Skin epidermis (tissue), 12 donors: ENCODE measurements around the gene CTSL.

Experiments used
- H3K27ac ChIP-seq, 21 experiments: fragments of 200-600 bp; sonication (generic) in 11 of 21; one replicate each; pipeline ENCODE4 v1.5.0; 2020; ENCODE audit warnings: mild to moderate bottlenecking in 3 of 21, inconsistent platforms in 2 of 21, moderate library complexity in 2 of 21
- H3K4me3 ChIP-seq, 7 experiments: fragments of 200-600 bp; sonication (generic) in 2 of 7; one replicate each; pipeline ENCODE4 v1.5.0; 2020; ENCODE audit warnings: inconsistent platforms in 2 of 7, mild to moderate bottlenecking in 2 of 7, moderate library complexity in 1 of 7

The CTSL gene

GRCh38 chr9:87725900-87726709 is at the start of gene CTSL:
Gene CTSL (plus strand): TSS chr9:87726119. CDS start chr9:87727604, 1,485 bp downstream.
- Histone ChIP-seq H3K4me3 (peak within 1 kb of the TSS; percentile 57 to 79 (median 60)), H3K27ac (peak within 1 kb of the TSS; percentile 73 to 96 (median 87))

- Histone ChIP-seq H3K4me3 (no peak overlapping the region), H3K27ac (no peak overlapping the region)
Observed at GRCh38 chr9:87676976-87677775, 48.7 kb upstream of the CTSL start.

GRCh38 chr9:87677776-87678587 is 47.9 kb upstream of the CTSL start:
- Histone ChIP-seq H3K27ac (no peak overlapping the region), H3K4me3 (no peak overlapping the region)

DNA sequence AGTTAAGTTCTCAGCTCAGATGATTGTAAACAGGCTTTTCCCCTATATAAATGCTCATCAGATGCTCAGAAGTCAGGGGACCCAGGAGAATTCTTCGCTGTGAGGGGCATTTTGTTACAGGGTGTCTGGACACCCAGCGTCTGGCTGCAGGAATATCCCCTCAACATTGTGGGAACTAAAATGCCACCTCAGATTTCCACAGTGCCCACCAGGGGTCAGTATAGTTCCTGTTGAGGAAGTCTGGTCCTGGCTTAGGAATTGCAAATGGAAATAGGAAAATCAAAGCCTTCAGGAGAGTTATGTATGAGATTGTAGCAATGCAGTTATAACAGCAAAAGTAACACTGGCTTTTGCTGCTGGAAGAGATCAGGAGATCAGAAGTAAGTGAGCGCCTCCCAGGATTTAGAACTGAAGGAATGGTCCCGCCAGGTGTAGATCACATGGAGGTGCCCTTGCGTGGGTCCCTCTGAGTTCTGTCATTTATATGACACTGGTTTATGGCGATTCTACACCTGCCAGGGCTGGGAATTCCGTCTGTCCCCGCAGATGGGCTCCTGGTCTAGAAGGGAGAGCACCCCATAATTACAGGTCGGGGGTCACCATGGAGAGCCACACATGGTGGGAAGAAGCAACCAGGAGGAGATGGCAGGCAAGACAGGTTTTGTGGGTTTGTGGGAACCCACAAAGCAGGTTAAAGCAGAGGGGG is 47.1 kb upstream of the CTSL start:
- H3K4me3 ChIP-seq = no peak overlapping the region
- no peak overlapping the region for H3K27ac ChIP-seq

GRCh38 chr9:87681271-87682061 is 44.5 kb upstream of the CTSL start:
- H3K27ac ChIP-seq = no peak overlapping the region
- H3K4me3 ChIP-seq = no peak overlapping the region

DNA sequence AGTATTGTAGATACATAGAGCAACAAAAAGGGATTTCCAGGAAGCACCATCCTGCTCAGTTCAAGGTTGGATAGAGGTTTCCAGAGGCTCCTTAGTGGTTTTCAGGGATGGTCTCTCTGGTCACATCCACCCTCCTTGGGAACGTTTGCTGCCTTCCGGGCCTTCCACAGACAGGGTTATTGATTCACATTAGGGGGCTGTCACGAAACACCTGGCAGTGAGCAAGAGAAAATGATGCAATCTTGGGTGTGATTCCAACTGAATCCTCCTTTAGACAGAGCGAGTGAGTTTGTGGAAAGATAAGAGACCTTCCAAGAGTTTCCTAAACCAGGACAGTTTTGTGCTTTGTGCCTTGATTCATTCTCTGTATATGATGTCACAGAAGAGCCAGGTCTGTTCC is 43.8 kb upstream of the CTSL start:
- Histone ChIP-seq H3K4me3 (no peak overlapping the region), H3K27ac (no peak overlapping the region)

GRCh38 chr9:87682618-87683017 is 43.3 kb upstream of the CTSL start:
- H3K27ac ChIP-seq = no peak overlapping the region
- no peak overlapping the region for H3K4me3 ChIP-seq

DNA sequence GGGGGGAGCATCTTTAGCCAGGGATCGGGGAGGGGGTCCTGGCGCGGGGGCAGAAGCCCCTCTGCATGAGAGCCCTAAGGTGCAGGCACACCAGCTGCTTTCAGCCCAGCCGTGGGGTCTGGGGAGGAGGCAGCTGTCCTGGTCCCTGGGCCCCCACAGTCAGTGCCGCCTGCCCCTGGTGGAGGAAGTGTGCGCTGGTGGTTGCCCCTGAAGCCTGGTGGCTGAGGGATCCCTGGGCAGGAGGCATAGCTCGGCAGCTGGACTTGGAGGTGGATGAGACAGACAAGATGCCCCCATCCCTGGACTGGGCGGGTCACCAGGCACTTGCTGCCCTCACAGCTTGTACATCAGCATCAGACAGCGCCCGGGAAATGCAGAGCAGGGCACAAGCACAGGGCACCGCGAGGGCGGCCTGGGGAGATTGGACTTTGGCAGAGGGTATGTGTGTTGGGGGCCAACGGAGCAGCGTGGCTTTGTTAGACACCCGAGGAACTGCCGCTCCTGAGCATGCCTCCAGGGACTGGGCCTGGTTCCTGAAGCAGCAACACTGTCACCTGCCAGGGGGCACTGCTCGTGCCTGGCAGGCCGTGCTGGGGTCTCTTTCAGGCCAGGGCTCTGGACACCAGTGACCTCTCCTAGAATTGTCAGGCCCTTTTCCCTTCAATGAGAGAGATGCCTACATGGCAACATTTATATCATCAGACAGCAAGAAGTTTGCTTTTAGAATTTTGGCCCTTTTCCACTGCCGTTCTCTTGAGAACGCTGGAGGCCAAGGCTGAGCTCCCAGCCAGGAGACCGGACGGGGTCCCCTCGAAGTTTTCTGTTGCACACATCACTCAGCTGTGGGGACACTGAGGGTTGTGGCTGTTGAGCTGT is 41.9 kb upstream of the CTSL start:
- H3K4me3 ChIP-seq = no peak overlapping the region
- no peak overlapping the region for H3K27ac ChIP-seq

DNA sequence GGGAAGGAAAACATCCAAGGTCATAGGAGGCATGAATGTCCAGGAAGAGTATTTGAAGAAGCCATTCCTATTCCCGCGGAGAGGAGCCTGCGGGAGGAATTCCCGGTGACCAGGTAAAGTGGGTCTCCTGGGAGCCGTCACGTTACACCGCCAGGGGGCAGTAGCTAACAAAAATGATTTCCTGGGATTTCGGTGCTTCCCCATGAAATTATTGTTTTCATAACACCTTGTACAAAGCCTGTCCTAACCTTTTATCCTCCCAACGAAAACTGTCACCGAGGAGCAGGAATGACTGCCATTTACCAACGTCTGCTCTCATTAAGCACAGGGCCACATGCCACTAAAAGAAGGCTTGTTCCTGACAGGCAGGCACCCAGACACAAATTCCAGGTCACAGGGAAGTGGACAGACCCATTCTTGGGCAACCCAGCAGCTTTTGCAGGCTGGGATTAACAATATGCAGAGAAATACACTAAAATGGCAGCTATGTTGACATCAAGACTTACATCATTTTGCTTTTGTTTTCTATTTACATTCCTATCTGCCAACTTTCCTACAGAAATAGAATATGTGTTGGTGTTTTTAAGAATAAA is 41.2 kb upstream of the CTSL start:
- no peak overlapping the region for H3K4me3 ChIP-seq
- H3K27ac ChIP-seq = peak overlapping the region in 4 of 21 experiments; percentile 6 to 41 (median 28)

DNA sequence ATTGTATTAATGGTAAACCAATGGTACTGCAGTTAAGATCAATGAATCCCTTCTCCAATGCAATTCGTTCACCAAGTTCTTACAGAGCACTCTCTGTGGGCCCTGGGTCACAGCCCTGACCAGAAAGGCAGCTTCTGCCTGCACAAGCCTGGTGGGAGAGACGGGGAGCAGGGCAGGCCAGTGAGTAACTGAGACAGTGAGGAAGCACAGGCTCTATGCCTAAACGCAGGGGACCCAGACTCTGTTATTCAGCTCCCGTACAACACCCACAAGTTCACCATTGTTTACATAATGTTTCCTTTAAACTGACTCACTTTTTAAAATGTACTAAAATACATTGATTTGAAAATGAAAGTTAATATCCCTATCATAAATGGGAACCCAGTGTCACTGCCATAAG is 40.5 kb upstream of the CTSL start:
- no peak overlapping the region for H3K4me3 ChIP-seq
- H3K27ac ChIP-seq = peak overlapping the region in 5 of 21 experiments; percentile 6 to 44 (median 27)

- peak overlapping the region in 4 of 21 experiments; percentile 8 to 44 (median 34) for H3K27ac ChIP-seq
- H3K4me3 ChIP-seq = no peak overlapping the region
Observed at GRCh38 chr9:87685871-87686519, 39.9 kb upstream of the CTSL start.

- H3K4me3 ChIP-seq = no peak overlapping the region
- H3K27ac ChIP-seq = peak overlapping the region in 1 of 21 experiments; percentile 8
Observed at GRCh38 chr9:87686520-87687090, 39.3 kb upstream of the CTSL start.

- Histone ChIP-seq H3K27ac (no peak overlapping the region), H3K4me3 (no peak overlapping the region)
Observed at GRCh38 chr9:87687207-87687606, 38.7 kb upstream of the CTSL start.

GRCh38 chr9:87694236-87694755 is 31.6 kb upstream of the CTSL start:
- Histone ChIP-seq H3K4me3 (no peak overlapping the region), H3K27ac (no peak overlapping the region)

DNA sequence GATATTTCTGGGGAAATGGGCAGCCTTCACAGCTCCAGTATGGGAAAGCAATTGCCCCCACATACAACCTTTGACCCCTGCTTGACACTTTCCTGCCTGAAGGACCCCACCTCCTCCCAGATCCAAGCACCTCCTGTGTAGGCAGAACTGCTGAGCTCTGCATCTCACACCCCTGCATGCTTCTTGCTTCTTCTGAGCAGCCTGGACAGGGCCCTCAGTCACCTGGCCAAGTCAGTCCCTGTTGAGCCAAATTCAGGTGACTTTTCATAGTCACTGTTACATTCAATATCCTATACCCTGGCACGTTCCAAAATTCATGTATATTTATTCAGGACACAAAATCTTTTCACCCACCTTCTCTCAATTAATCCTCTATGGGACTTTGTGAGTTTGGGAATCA is 30.4 kb upstream of the CTSL start:
- no peak overlapping the region for H3K4me3 ChIP-seq
- H3K27ac ChIP-seq = no peak overlapping the region

DNA sequence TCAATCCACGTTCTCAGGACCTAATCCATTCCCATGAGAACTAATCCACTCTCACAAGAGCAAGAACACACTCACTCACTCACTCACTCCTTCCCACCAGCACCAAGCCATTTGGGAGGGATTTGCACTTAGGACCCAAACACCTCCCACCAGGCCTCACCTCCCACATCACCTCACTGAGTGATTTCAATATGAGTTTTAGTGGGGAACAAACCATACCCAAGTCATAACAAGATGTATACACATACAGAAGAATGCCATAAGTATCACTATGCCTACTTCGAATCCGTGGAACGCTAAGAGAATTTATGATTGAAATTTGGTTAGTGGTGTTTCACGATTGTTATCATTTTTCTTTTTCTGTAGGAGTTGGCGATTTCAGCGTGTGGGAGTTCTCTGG is 29.3 kb upstream of the CTSL start:
- no peak overlapping the region for H3K27ac ChIP-seq
- no peak overlapping the region for H3K4me3 ChIP-seq
